ENCODE measurements around the gene KDM2B. TPM values are rescaled to one million over a fixed set of nuclear protein-coding genes. Genes with fewer than 3 reads are reported as not detected.

KDM2B gene
- total and polyA plus RNA-seq, 2 donors (not counting 1 experiment from before 2014, with no cell fraction given) = 108 to 126 TPM

GRCh38 chr12:121467638-121468498 lies 113.0 kb downstream of the KDM2B start:
- intact Hi-C loops (cut with micrococcal nuclease) = loop anchor here (1.0 to 5.0 kb wide), 7 partner anchors 43 to 611 kb away; partner anchors contain the start of genes CAMKK2, MLXIP, ORAI1 and RHOF
- Histone ChIP-seq H3K79me2 (ENCODE audit: control insufficient read depth, insufficient read depth, low read length) (peaks cover 30% of the 10 kb centered on the region), H3K4me3 (ENCODE audit: control extremely low read depth in 1 of 5, extremely low read depth in 1 of 5, insufficient read depth in 1 of 5, low read depth in 2 of 5, low read length in 4 of 5) (peak overlapping the region in 4 of 5 experiments; percentile 56 to 66 (median 58)), H3K27me3 (replicated peaks in 1 of 4; ENCODE audit: control extremely low read depth in 1 of 4, control insufficient read depth in 3 of 4, insufficient read depth in 4 of 4, low read length in 3 of 4) (no peaks in the 10 kb centered on the region), H3K4me2 (replicated peaks; ENCODE audit: low read depth, low read length, poor library complexity, severe bottlenecking) (peak overlapping the region; percentile 75), H3K27ac (ENCODE audit: low read length in 2 of 2) (peak overlapping the region; percentile 37 to 82), H3K9me3 (ENCODE audit: control extremely low read depth in 1 of 3, control insufficient read depth in 2 of 3, insufficient read depth in 1 of 3, low read length in 2 of 3) (no peaks in the 10 kb centered on the region), H4K20me1 (ENCODE audit: control insufficient read depth, insufficient read depth, low read length, poor library complexity, severe bottlenecking) (peaks cover 35% of the 10 kb centered on the region), H3K9ac (ENCODE audit: low read length) (peak overlapping the region; percentile 68), H3K36me3 (replicated peaks in 1 of 2; ENCODE audit: control extremely low read depth in 1 of 2, control insufficient read depth in 1 of 2, extremely low read depth in 1 of 2, insufficient read depth in 2 of 2, low read length in 1 of 2) (peaks cover 0 to 9% of the 10 kb centered on the region in 2 experiments), H3K4me1 (ENCODE audit: control insufficient read depth in 2 of 2, insufficient read depth in 2 of 2, low read length in 2 of 2) (peaks cover 23 to 50% of the 10 kb centered on the region in 2 donors), H2AFZ (ENCODE audit: insufficient read depth, low read depth, low read length, poor library complexity, severe bottlenecking) (peak overlapping the region; percentile 60)
- ATAC-seq (ENCODE audit: low read depth) (no peak), DNase-seq (peak; percentile 94)
- ChIA-PET CTCF (interaction anchor here (0.5 to 2.1 kb wide), 10 partner anchors 9 to 1024 kb away, joined by 3 to 15 read pairs (median 4); partner anchors contain the start of gene RNF34), POLR2A (interaction anchor here (0.5 to 1.4 kb wide), 9 partner anchors 9 to 1346 kb away, joined by 3 to 5 read pairs (median 3); no protein-coding TSS in a partner anchor)
- TF ChIP-seq CTCF (IDR thresholded peaks at IDR 0.05) (no peak), EZH2 (IDR thresholded peaks at IDR 0.05; ENCODE audit: borderline replicate concordance, insufficient read depth, low read depth, low read length, poor library complexity, severe bottlenecking) (no peak)
- WGBS (ENCODE audit: insufficient coverage) = 4% methylated on average over 44 of the region's 48 CpGs
- Mint-ChIP-seq H3K27ac (peak overlapping the region; percentile 86), H3K4me3 (peak overlapping the region; percentile 64), H3K4me1 (peaks cover 63% of the 10 kb centered on the region), H3K27me3 (no peaks in the 10 kb centered on the region), H3K9me3 (ENCODE audit: insufficient read depth) (no peaks in the 10 kb centered on the region)
